Fibroblast of lung (primary cell): ENCODE measurements around the gene DLK1. TPM values are rescaled to one million over a fixed set of nuclear protein-coding genes. Genes with fewer than 3 reads are reported as not detected.

ENCODE experiments used
- DNase-seq, 2 donors: peaks; one replicate each; pipeline versions ENCODE4 v3.0.0 to v3.0.0-alpha.2; 2010; ENCODE audit warnings: low read depth in 2 of 2
- H2AFZ ChIP-seq: 2 replicates; pipeline ENCODE4 v1.5.1; 2012; ENCODE audit warnings: low read length, control low read depth, inconsistent platforms
- H3K27ac ChIP-seq: 2 replicates; pipeline ENCODE4 v1.5.1; 2011; ENCODE audit warnings: low read length, control low read depth; ENCODE audit not compliant: insufficient read depth
- H3K27me3 ChIP-seq: 2 replicates; pipeline ENCODE4 v1.5.1; 2011; ENCODE audit warnings: mild to moderate bottlenecking, low read length; ENCODE audit not compliant: control insufficient read depth, insufficient read depth
- H3K36me3 ChIP-seq: 2 replicates; pipeline ENCODE4 v1.5.1; 2011; ENCODE audit warnings: low read length; ENCODE audit not compliant: control insufficient read depth, insufficient read depth
- H3K4me1 ChIP-seq: 2 replicates; pipeline ENCODE4 v1.5.1; 2011; ENCODE audit warnings: low read length; ENCODE audit not compliant: control insufficient read depth, insufficient read depth; ENCODE audit errors: extremely low read depth
- H3K4me2 ChIP-seq: 2 replicates; pipeline ENCODE4 v1.5.1; 2011; ENCODE audit warnings: low read length, control low read depth; ENCODE audit not compliant: insufficient read depth; ENCODE audit errors: extremely low read depth
- H3K4me3 ChIP-seq, 4 experiments: fragments of 200-600 bp in 1 of 4; sonication (generic) in 1 of 4; replicated peaks in 1 of 4; 2 replicates each; pipeline ENCODE4 v1.5.1; 2011 to 2016; ENCODE audit warnings: low read length in 4 of 4, low read depth in 3 of 4, mild to moderate bottlenecking in 3 of 4, control low read depth in 2 of 4, inconsistent platforms in 1 of 4, mixed read lengths in 1 of 4; ENCODE audit not compliant: insufficient read depth in 1 of 4; ENCODE audit errors: control extremely low read depth in 1 of 4
- H3K79me2 ChIP-seq: 2 replicates; pipeline ENCODE4 v1.5.1; 2012; ENCODE audit warnings: mild to moderate bottlenecking, low read length, inconsistent platforms; ENCODE audit not compliant: control insufficient read depth, insufficient read depth
- H3K9ac ChIP-seq: 2 replicates; pipeline ENCODE4 v1.5.1; 2011; ENCODE audit warnings: mild to moderate bottlenecking, low read length, control low read depth; ENCODE audit not compliant: insufficient read depth
- H3K9me3 ChIP-seq: 2 replicates; pipeline ENCODE4 v1.5.1; 2012; ENCODE audit warnings: low read depth, low read length; ENCODE audit not compliant: control insufficient read depth, insufficient read depth
- H4K20me1 ChIP-seq: 2 replicates; pipeline ENCODE4 v1.5.1; 2011; ENCODE audit warnings: low read length; ENCODE audit not compliant: control insufficient read depth, insufficient read depth; ENCODE audit errors: extremely low read depth
- CTCF ChIP-seq, 2 donors: IDR thresholded peaks in 1 of 2; conservative IDR thresholded peaks in 1 of 2; 1 replicate in 1 of 2; 2 replicates in 1 of 2; pipeline ENCODE4 v1.5.1; 2011 to 2012; ENCODE audit warnings: low read length in 2 of 2, control low read depth in 1 of 2, inconsistent platforms in 1 of 2, low read depth in 1 of 2, mild to moderate bottlenecking in 1 of 2
- EZH2 ChIP-seq: IDR thresholded peaks from 2 replicates; pipeline ENCODE4 v1.5.1; 2012; ENCODE audit warnings: low read length, control low read depth, mild to moderate bottlenecking; ENCODE audit errors: missing control alignments
- polyA plus RNA-seq, 2 donors: library from polyadenylated mRNA; depleted of rRNA in 1 of 2; stranded (reverse) in 1 of 2; unstranded in 1 of 2; fragments of >200 nt; gene quantifications; 2 replicates each; pipeline ENCODE4 v1.2.1, GENCODE V29; 2011 to 2012; ENCODE audit warnings: missing spikeins in 1 of 2
- total RNA-seq: library from RNA; depleted of rRNA; stranded (reverse); fragments of >200 nt; gene quantifications from 2 replicates; pipeline ENCODE4 v1.2.1, GENCODE V29; 2014

Gene DLK1
- total and polyA plus RNA-seq, 2 donors (not counting 1 experiment from before 2014, with no cell fraction given) = not detected

GRCh38 chr14:100680439-100681051 is 46.1 kb upstream of the DLK1 start:
- H3K4me2 ChIP-seq = no peak overlapping the region
- no peak overlapping the region for H3K4me3 ChIP-seq
- H3K9ac ChIP-seq = no peak overlapping the region
- peaks cover 11% of the 10 kb centered on the region for H3K4me1 ChIP-seq
- H4K20me1 ChIP-seq = no peaks in the 10 kb centered on the region
- TF ChIP-seq CTCF (conservative IDR thresholded peaks at IDR 0.05 in 1 of 2, IDR thresholded peaks at IDR 0.05 in 1 of 2; ENCODE audit: low read depth in 1 of 2, low read length in 2 of 2) (no peak), EZH2 (no peak)
- no peaks in the 10 kb centered on the region for H3K79me2 ChIP-seq
- H2AFZ ChIP-seq = no peak overlapping the region
- DNase-seq = no peak
- H3K27ac ChIP-seq = no peak overlapping the region
- no peaks in the 10 kb centered on the region for H3K36me3 ChIP-seq
- no peaks in the 10 kb centered on the region for H3K9me3 ChIP-seq
- no peaks in the 10 kb centered on the region for H3K27me3 ChIP-seq

GRCh38 chr14:100681111-100681510 is 45.6 kb upstream of the DLK1 start:
- Histone ChIP-seq H3K27me3 (no peaks in the 10 kb centered on the region), H3K79me2 (no peaks in the 10 kb centered on the region), H3K36me3 (no peaks in the 10 kb centered on the region), H4K20me1 (no peaks in the 10 kb centered on the region), H3K4me1 (peaks cover 11% of the 10 kb centered on the region), H3K27ac (no peak overlapping the region), H2AFZ (no peak overlapping the region), H3K4me2 (no peak overlapping the region), H3K4me3 (no peak overlapping the region), H3K9me3 (no peaks in the 10 kb centered on the region), H3K9ac (no peak overlapping the region)
- DNase-seq = no peak
- TF ChIP-seq CTCF (conservative IDR thresholded peaks at IDR 0.05 in 1 of 2, IDR thresholded peaks at IDR 0.05 in 1 of 2; ENCODE audit: low read depth in 1 of 2, low read length in 2 of 2) (no peak), EZH2 (no peak)

GRCh38 chr14:100682749-100683148 is 43.9 kb upstream of the DLK1 start:
- H2AFZ ChIP-seq = no peak overlapping the region
- TF ChIP-seq CTCF (conservative IDR thresholded peaks at IDR 0.05 in 1 of 2, IDR thresholded peaks at IDR 0.05 in 1 of 2; ENCODE audit: low read depth in 1 of 2, low read length in 2 of 2) (no peak), EZH2 (no peak)
- no peak for DNase-seq
- H3K27me3 ChIP-seq = no peaks in the 10 kb centered on the region
- peaks cover 5% of the 10 kb centered on the region for H3K4me1 ChIP-seq
- no peak overlapping the region for H3K4me3 ChIP-seq
- H3K36me3 ChIP-seq = no peaks in the 10 kb centered on the region
- H3K9me3 ChIP-seq = no peaks in the 10 kb centered on the region
- no peak overlapping the region for H3K27ac ChIP-seq
- no peaks in the 10 kb centered on the region for H4K20me1 ChIP-seq
- no peak overlapping the region for H3K9ac ChIP-seq
- H3K4me2 ChIP-seq = no peak overlapping the region
- H3K79me2 ChIP-seq = no peaks in the 10 kb centered on the region
